ENCODE data around the gene PRR36. TPM values are rescaled to one million over a fixed set of nuclear protein-coding genes. Genes with fewer than 3 reads are reported as not detected.

The PRR36 gene
- polyA plus RNA-seq, 2 donors, result 0.14 to 0.16 TPM

DNA sequence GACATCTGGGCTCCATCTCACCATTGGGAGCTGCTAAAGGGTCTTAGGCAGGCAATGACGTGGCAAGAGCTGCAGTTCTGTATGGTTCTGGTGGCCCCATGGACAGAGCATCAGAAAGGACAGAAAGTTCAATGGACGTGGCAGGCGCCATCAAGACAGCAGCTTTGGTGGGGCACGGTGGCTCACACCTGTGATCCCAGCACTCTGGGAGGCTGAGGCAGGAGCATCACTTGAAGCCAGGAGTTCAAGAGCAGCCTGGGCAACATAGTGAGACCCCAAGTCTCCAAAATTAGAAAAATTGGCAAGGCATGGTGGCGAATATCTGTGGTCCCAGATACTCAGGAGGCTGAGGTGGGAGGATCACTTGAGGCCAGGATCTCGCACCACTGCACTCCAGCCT is 34.7 kb downstream of the PRR36 start:
- WGBS, 2 donors, result 95 to 98% methylated on average over 6 of the region's 6 CpGs
- no peaks in the 10 kb centered on the region for H3K27me3 ChIP-seq (ENCODE audit: control insufficient read depth in 1 of 2, insufficient read depth in 2 of 2, low read length in 2 of 2)
- H3K27ac ChIP-seq (ENCODE audit: low read depth in 2 of 2, low read length in 1 of 2), result no peak overlapping the region
- no peaks in the 10 kb centered on the region for H3K4me1 ChIP-seq (ENCODE audit: control insufficient read depth in 2 of 2, insufficient read depth in 2 of 2, low read length in 1 of 2)
- no peak overlapping the region for H3K4me3 ChIP-seq (ENCODE audit: low read depth in 1 of 2, low read length in 2 of 2)
- peaks cover 0 to 6% of the 10 kb centered on the region in 2 donors for H3K9me3 ChIP-seq (ENCODE audit: control insufficient read depth in 2 of 2, insufficient read depth in 1 of 2, low read depth in 1 of 2, low read length in 1 of 2)
- no peaks in the 10 kb centered on the region for H3K36me3 ChIP-seq (ENCODE audit: control insufficient read depth in 2 of 2, insufficient read depth in 2 of 2, low read length in 1 of 2)

GRCh38 chr19:7833225-7834099 is 40.7 kb downstream of the PRR36 start:
- Histone ChIP-seq H3K27me3 (ENCODE audit: control insufficient read depth in 1 of 2, insufficient read depth in 2 of 2, low read length in 2 of 2) (no peaks in the 10 kb centered on the region), H3K9me3 (ENCODE audit: control insufficient read depth in 2 of 2, insufficient read depth in 1 of 2, low read depth in 1 of 2, low read length in 1 of 2) (no peaks in the 10 kb centered on the region), H3K36me3 (ENCODE audit: control insufficient read depth in 2 of 2, insufficient read depth in 2 of 2, low read length in 1 of 2) (no peaks in the 10 kb centered on the region), H3K27ac (ENCODE audit: low read depth in 2 of 2, low read length in 1 of 2) (peak overlapping the region; percentile 92 to 97), H3K4me3 (ENCODE audit: low read depth in 1 of 2, low read length in 2 of 2) (no peak overlapping the region), H3K4me1 (ENCODE audit: control insufficient read depth in 2 of 2, insufficient read depth in 2 of 2, low read length in 1 of 2) (peaks cover 7 to 8% of the 10 kb centered on the region in 2 donors)
- WGBS, 2 donors, result 44 to 53% methylated on average over 23 of the region's 23 CpGs

- peak overlapping the region in 1 of 2 donors; percentile 97 for H3K27ac ChIP-seq (ENCODE audit: low read depth in 2 of 2, low read length in 1 of 2)
- H3K4me3 ChIP-seq (ENCODE audit: low read depth in 1 of 2, low read length in 2 of 2), result no peak overlapping the region
- WGBS, 2 donors, result 56 to 68% methylated on average over 12 of the region's 12 CpGs
These were observed 41.4 kb downstream of the PRR36 start for GRCh38 chr19:7832781-7833180.

DNA sequence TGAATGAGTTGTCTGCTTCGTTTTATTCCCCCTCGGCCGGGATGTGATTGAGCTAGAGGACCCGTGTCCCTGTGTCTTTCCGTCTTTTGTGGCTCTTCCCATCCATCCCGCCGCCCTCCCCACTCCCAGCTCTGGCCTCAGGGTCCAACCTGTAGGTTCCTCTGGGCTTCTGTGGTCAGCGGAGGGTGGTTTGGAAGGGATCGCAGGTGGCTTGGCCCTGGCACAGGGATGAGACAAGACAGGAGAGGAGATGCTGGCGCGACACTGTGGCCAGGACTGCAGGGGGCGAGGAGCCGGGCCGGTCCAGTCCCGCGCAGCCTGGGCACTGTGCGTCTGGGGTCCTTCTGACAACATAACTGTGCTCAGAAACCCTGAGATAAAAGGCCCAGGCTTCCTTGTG is 42.2 kb downstream of the PRR36 start:
- peaks cover 7 to 8% of the 10 kb centered on the region in 2 donors for H3K4me1 ChIP-seq (ENCODE audit: control insufficient read depth in 2 of 2, insufficient read depth in 2 of 2, low read length in 1 of 2)
- no peaks in the 10 kb centered on the region for H3K9me3 ChIP-seq (ENCODE audit: control insufficient read depth in 2 of 2, insufficient read depth in 1 of 2, low read depth in 1 of 2, low read length in 1 of 2)
- no peaks in the 10 kb centered on the region for H3K36me3 ChIP-seq (ENCODE audit: control insufficient read depth in 2 of 2, insufficient read depth in 2 of 2, low read length in 1 of 2)
- H3K27me3 ChIP-seq (ENCODE audit: control insufficient read depth in 1 of 2, insufficient read depth in 2 of 2, low read length in 2 of 2), result no peaks in the 10 kb centered on the region
- no peak overlapping the region for H3K4me3 ChIP-seq (ENCODE audit: low read depth in 1 of 2, low read length in 2 of 2)
- WGBS, 2 donors, result 87 to 89% methylated on average over 17 of the region's 17 CpGs
- H3K27ac ChIP-seq (ENCODE audit: low read depth in 2 of 2, low read length in 1 of 2), result no peak overlapping the region

More at GRCh38 chr19:7832781-7833180, 41.4 kb downstream of the PRR36 start:
- H3K9me3 ChIP-seq (ENCODE audit: control insufficient read depth in 2 of 2, insufficient read depth in 1 of 2, low read depth in 1 of 2, low read length in 1 of 2), result no peaks in the 10 kb centered on the region
- H3K27me3 ChIP-seq (ENCODE audit: control insufficient read depth in 1 of 2, insufficient read depth in 2 of 2, low read length in 2 of 2), result no peaks in the 10 kb centered on the region
- H3K36me3 ChIP-seq (ENCODE audit: control insufficient read depth in 2 of 2, insufficient read depth in 2 of 2, low read length in 1 of 2), result no peaks in the 10 kb centered on the region
- peaks cover 7 to 8% of the 10 kb centered on the region in 2 donors for H3K4me1 ChIP-seq (ENCODE audit: control insufficient read depth in 2 of 2, insufficient read depth in 2 of 2, low read length in 1 of 2)

DNA sequence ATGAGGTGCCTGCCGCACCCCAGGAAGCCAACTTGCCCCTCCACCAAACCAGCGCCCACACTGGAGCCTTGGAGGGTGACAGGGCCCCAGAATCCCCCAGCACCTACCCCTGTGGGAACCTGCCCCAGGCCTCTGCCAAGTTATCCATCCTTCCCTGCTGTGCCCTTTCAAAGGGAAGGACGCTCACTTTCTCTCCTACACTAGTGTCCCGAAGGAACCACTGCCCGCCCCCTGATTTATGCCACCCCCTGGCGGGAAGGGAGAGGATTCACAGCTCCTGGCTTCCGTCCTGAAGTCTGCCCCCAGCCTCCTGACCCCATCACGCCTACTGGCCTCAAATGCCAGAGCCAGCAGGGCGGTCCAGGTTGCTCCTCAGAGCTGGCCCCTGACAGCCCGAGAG is 42.7 kb downstream of the PRR36 start:
- H3K4me3 ChIP-seq (ENCODE audit: low read depth in 1 of 2, low read length in 2 of 2), result no peak overlapping the region
- H3K9me3 ChIP-seq (ENCODE audit: control insufficient read depth in 2 of 2, insufficient read depth in 1 of 2, low read depth in 1 of 2, low read length in 1 of 2), result no peaks in the 10 kb centered on the region
- no peaks in the 10 kb centered on the region for H3K27me3 ChIP-seq (ENCODE audit: control insufficient read depth in 1 of 2, insufficient read depth in 2 of 2, low read length in 2 of 2)
- H3K4me1 ChIP-seq (ENCODE audit: control insufficient read depth in 2 of 2, insufficient read depth in 2 of 2, low read length in 1 of 2), result peaks cover 7 to 8% of the 10 kb centered on the region in 2 donors
- no peak overlapping the region for H3K27ac ChIP-seq (ENCODE audit: low read depth in 2 of 2, low read length in 1 of 2)
- 59 to 66% methylated on average over 10 of the region's 10 CpGs for WGBS, 2 donors
- no peaks in the 10 kb centered on the region for H3K36me3 ChIP-seq (ENCODE audit: control insufficient read depth in 2 of 2, insufficient read depth in 2 of 2, low read length in 1 of 2)

GRCh38 chr19:7830823-7831222 is 43.4 kb downstream of the PRR36 start:
- Histone ChIP-seq H3K4me1 (ENCODE audit: control insufficient read depth in 2 of 2, insufficient read depth in 2 of 2, low read length in 1 of 2) (peaks cover 7 to 8% of the 10 kb centered on the region in 2 donors), H3K9me3 (ENCODE audit: control insufficient read depth in 2 of 2, insufficient read depth in 1 of 2, low read depth in 1 of 2, low read length in 1 of 2) (no peaks in the 10 kb centered on the region), H3K27me3 (ENCODE audit: control insufficient read depth in 1 of 2, insufficient read depth in 2 of 2, low read length in 2 of 2) (no peaks in the 10 kb centered on the region), H3K27ac (ENCODE audit: low read depth in 2 of 2, low read length in 1 of 2) (no peak overlapping the region), H3K36me3 (ENCODE audit: control insufficient read depth in 2 of 2, insufficient read depth in 2 of 2, low read length in 1 of 2) (no peaks in the 10 kb centered on the region), H3K4me3 (ENCODE audit: low read depth in 1 of 2, low read length in 2 of 2) (peak overlapping the region in 1 of 2 donors; percentile 80)
- 38 to 42% methylated on average over 7 of the region's 7 CpGs for WGBS, 2 donors

GRCh38 chr19:7830272-7830771 is 43.9 kb downstream of the PRR36 start:
- Histone ChIP-seq H3K27ac (ENCODE audit: low read depth in 2 of 2, low read length in 1 of 2) (peak overlapping the region; percentile 35 to 50), H3K27me3 (ENCODE audit: control insufficient read depth in 1 of 2, insufficient read depth in 2 of 2, low read length in 2 of 2) (no peaks in the 10 kb centered on the region), H3K9me3 (ENCODE audit: control insufficient read depth in 2 of 2, insufficient read depth in 1 of 2, low read depth in 1 of 2, low read length in 1 of 2) (no peaks in the 10 kb centered on the region), H3K36me3 (ENCODE audit: control insufficient read depth in 2 of 2, insufficient read depth in 2 of 2, low read length in 1 of 2) (no peaks in the 10 kb centered on the region), H3K4me1 (ENCODE audit: control insufficient read depth in 2 of 2, insufficient read depth in 2 of 2, low read length in 1 of 2) (peaks cover 7 to 8% of the 10 kb centered on the region in 2 donors), H3K4me3 (ENCODE audit: low read depth in 1 of 2, low read length in 2 of 2) (peak overlapping the region; percentile 62 to 80)
- WGBS, 2 donors, result 1 to 2% methylated on average over 29 to 53 of the region's 53 CpGs

- H3K27ac ChIP-seq (ENCODE audit: low read depth in 2 of 2, low read length in 1 of 2), result peak within 1 kb of the TSS; percentile 35 to 54
- H3K27me3 ChIP-seq (ENCODE audit: control insufficient read depth in 1 of 2, insufficient read depth in 2 of 2, low read length in 2 of 2), result no peaks in the 10 kb centered on the region
- no peaks in the 10 kb centered on the region for H3K36me3 ChIP-seq (ENCODE audit: control insufficient read depth in 2 of 2, insufficient read depth in 2 of 2, low read length in 1 of 2)
- H3K4me1 ChIP-seq (ENCODE audit: control insufficient read depth in 2 of 2, insufficient read depth in 2 of 2, low read length in 1 of 2), result peaks cover 7 to 8% of the 10 kb centered on the region in 2 donors
- no peaks in the 10 kb centered on the region for H3K9me3 ChIP-seq (ENCODE audit: control insufficient read depth in 2 of 2, insufficient read depth in 1 of 2, low read depth in 1 of 2, low read length in 1 of 2)
- 0 to 1% methylated on average over 44 to 45 of the region's 45 CpGs for WGBS, 2 donors
- H3K4me3 ChIP-seq (ENCODE audit: low read depth in 1 of 2, low read length in 2 of 2), result peak within 1 kb of the TSS; percentile 62 to 80
These were observed 44.5 kb downstream of the PRR36 start, which contains the start of gene EVI5L for GRCh38 chr19:7829561-7830271. Gene EVI5L (plus strand): TSS chr19:7830218. CDS start chr19:7846543, 16,325 bp downstream.

DNA sequence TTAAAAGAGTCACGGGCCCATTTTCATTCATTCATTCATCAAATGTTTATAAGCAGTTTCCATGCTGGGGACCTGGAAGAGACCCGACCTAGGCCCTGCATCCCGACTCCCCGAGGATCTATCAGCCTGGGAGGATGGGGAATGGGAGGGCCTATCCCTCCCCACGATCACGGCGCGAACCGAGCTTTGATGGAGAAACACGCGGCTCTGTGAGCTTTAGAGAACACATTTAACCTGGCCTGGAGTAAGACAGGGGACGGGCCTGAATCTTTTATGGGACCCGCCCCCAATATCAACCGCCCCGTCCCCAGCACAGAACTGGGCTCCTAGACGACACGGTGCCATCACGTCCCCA is 45.0 kb downstream of the PRR36 start:
- Histone ChIP-seq H3K9me3 (ENCODE audit: control insufficient read depth in 2 of 2, insufficient read depth in 1 of 2, low read depth in 1 of 2, low read length in 1 of 2) (no peaks in the 10 kb centered on the region), H3K4me1 (ENCODE audit: control insufficient read depth in 2 of 2, insufficient read depth in 2 of 2, low read length in 1 of 2) (peaks cover 7 to 8% of the 10 kb centered on the region in 2 donors), H3K27me3 (ENCODE audit: control insufficient read depth in 1 of 2, insufficient read depth in 2 of 2, low read length in 2 of 2) (no peaks in the 10 kb centered on the region), H3K36me3 (ENCODE audit: control insufficient read depth in 2 of 2, insufficient read depth in 2 of 2, low read length in 1 of 2) (no peaks in the 10 kb centered on the region), H3K27ac (ENCODE audit: low read depth in 2 of 2, low read length in 1 of 2) (peak overlapping the region in 1 of 2 donors; percentile 10), H3K4me3 (ENCODE audit: low read depth in 1 of 2, low read length in 2 of 2) (peak overlapping the region in 1 of 2 donors; percentile 80)
- WGBS, 2 donors, result 7 to 9% methylated on average over 18 of the region's 18 CpGs
